C1 segment of cervical spinal cord (tissue), 14 donors: ENCODE data around the gene TECTB.

Source experiments
- DNase-seq, 14 donors: peaks; one replicate each; lab custom pipeline; 2025; lab: John Stamatoyannopoulos, UW

Gene TECTB

DNA sequence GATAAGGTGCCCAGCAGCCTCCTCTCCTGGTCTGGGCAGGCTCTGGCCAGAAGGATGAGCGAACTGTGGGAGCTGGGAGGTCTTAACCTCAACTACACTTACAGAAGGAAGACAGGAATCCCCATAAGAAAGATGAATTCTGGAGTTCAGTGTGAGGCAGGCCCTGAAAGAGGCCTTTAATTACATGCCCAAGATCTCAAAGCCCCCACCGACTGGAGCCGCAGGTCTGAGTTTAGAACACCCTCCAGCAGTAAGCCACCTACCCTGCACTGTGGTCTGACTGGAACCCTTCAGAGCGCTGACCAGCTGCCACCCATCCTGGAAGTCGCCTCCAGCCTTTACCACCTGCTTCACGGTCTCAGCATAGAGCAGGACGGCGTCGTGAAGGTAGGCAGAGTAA, 62.5 kb downstream of the TECTB start:
- no peak for DNase-seq

DNA sequence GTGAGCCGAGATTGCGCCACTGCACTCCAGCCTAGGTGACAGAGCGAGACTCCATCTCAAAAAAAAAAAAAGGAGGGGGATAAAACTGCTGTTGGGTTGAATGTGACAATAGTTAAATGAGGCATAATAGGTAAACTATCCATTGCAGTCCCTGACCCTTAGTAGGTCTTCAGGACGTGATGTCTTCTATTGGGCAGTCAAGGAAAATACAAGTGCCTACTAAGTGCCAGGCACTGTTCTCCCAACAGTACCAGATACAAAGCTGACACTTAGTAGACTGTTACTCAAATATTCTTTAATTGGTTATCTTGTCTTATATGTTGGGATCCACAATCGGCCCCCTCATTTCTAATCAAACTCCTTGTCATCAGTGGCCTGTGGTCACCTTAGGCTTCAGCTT, 63.6 kb downstream of the TECTB start:
- no peak for DNase-seq

DNA sequence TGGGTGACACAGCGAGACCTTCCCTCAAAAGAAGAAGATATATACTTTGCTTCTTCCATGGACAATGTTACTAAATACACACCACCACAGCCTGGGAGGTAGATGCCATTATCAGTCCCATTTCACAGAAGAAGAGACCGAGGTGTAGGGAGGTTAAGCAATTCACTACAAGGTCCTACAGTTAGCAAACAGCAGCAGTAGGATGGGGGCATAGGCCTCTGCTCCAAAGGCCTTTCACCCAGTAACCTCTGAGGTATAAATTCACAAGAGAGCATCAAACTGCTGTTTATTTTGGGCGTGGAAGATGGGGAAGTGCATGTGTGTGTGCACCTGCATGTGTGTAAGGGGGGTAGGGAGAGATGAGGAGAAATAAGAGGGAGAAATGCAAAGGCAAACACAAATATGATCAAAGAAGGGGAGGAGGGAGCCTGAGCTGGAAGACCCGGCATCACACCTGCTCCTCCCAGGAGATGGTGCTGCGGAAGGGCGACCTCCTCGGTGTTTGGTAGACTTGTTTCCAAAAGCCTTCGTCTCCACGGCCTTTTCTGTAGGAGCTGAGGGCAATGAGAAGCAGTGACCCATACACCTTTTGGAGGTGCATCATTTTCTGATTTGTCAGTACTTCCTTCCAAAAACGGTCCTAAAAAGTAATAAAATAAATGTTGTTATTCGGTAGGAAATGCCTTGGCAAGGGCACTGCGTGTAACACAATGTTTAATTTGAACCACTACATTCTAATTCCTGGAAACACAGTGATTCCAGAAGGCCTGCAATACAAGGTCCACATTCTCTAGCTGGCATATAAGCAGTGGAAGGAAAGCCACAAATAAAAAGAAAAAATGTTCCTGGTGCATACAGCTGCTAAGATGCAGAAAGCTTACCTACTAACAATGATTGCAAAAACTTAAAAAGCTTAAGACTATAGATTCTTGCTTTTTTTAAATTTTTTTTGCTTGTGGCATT, 64.8 kb downstream of the TECTB start:
- DNase-seq = no peak

DNA sequence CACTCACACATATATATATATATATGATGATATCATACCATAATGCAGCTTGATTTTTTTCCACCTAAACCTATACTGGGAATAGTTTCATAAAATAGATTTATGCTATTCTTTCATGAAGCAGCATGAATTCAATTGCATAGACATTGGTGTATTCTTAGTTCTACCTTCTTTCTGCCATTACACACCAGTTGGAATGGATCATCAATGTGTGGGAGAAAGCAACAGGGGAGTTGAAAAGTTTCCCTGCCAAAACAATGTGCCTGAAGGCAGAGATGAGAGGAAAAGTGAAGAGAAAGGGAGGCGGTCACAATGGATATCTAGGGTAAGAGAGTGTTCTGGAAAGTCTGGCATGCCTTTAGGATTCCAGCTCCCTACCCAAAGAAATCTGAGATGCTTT, 65.6 kb downstream of the TECTB start:
- DNase-seq = no peak

GRCh38 chr10:112349521-112350085, 66.4 kb downstream of the TECTB start:
- no peak for DNase-seq

GRCh38 chr10:112351146-112351545, 67.9 kb downstream of the TECTB start:
- no peak for DNase-seq

DNA sequence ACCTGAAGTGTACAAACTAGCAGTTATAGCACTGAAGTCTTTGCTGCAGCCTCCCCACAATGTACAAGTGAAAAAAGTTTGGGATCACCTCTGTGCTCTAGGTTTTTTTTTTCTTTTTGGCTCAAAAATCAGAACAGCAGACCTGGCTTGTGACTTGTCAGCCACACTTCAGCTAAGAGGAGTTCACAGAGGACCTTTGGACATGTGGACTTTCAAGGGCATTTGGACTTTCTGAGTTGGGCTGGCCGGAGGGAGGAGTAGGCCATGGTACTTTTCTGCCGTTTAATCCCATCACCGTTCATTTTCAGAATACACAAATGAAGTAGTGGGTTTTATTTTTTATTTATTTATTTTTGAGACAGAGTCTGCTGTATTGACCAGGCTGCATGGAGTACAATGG, 68.8 kb downstream of the TECTB start:
- DNase-seq = no peak

GRCh38 chr10:112353046-112353445, 69.8 kb downstream of the TECTB start:
- DNase-seq = no peak
